ENCODE results near the gene ZNF865.

GRCh38 chr19:55567708-55568328, 37.6 kb upstream of the ZNF865 start:
- no peak for TF ChIP-seq REST (IDR thresholded peaks at IDR 0.05; ENCODE audit: insufficient read depth in 1 of 2, low read depth in 2 of 2, low read length in 2 of 2)
- TF ChIP-seq POLR2AphosphoS5 (IDR thresholded peaks at IDR 0.05; ENCODE audit: low read depth, low read length) = no peak
- TF ChIP-seq TAF1 (IDR thresholded peaks at IDR 0.05; ENCODE audit: borderline replicate concordance, insufficient read depth, low read length) = no peak
- no peak for TF ChIP-seq FOXP2 (optimal IDR thresholded peaks at IDR 0.05; ENCODE audit: borderline replicate concordance, extremely low read depth, extremely low read length, insufficient read depth)

Measured in PFSK-1 (cell line).